HG03520 (cell line): ENCODE results near the gene LDLRAD4.
"Not testable (repeated sequence)": the region's sequence is repeated elsewhere in the genome, so short reads cannot be mapped to it uniquely, and the experiment has no call there.

Source experiments
- ATAC-seq: cut with Tn5 transposase; IDR thresholded peaks from one replicate; pipeline ENCODE4 v1.9.1; 2021; ENCODE audit warnings: mild to moderate bottlenecking, moderate library complexity; ENCODE audit not compliant: unreplicated experiment

LDLRAD4 gene

GRCh38 chr18:13638719-13639595 is 420.4 kb downstream of the LDLRAD4 start:
- no peak for ATAC-seq

- ATAC-seq = no peak
These were observed 421.8 kb downstream of the LDLRAD4 start for GRCh38 chr18:13640266-13640860.

GRCh38 chr18:13641551-13642439 is 423.2 kb downstream of the LDLRAD4 start:
- ATAC-seq = no peak

GRCh38 chr18:13642440-13642827 is 423.9 kb downstream of the LDLRAD4 start:
- ATAC-seq = no peak

GRCh38 chr18:13643261-13643751 is 424.7 kb downstream of the LDLRAD4 start:
- no peak for ATAC-seq

GRCh38 chr18:13645093-13645492 is 426.5 kb downstream of the LDLRAD4 start:
- no peak for ATAC-seq

GRCh38 chr18:13646633-13647032 is 428.1 kb downstream of the LDLRAD4 start:
- no peak for ATAC-seq

- no peak for ATAC-seq
These were observed 429.2 kb downstream of the LDLRAD4 start for GRCh38 chr18:13647761-13648160.

- no peak for ATAC-seq
These were observed 431.1 kb downstream of the LDLRAD4 start for GRCh38 chr18:13649397-13650390.

GRCh38 chr18:13653746-13654433 is 435.3 kb downstream of the LDLRAD4 start:
- no peak for ATAC-seq

- ATAC-seq = no peak
These were observed 439.4 kb downstream of the LDLRAD4 start for GRCh38 chr18:13657974-13658373.

GRCh38 chr18:13658436-13659204 is 440.1 kb downstream of the LDLRAD4 start:
- ATAC-seq = no peak

- no peak for ATAC-seq
These were observed 441.9 kb downstream of the LDLRAD4 start for GRCh38 chr18:13660510-13660909.

GRCh38 chr18:13661051-13661778 is 442.7 kb downstream of the LDLRAD4 start:
- no peak for ATAC-seq

- ATAC-seq = no peak
These were observed 443.3 kb downstream of the LDLRAD4 start for GRCh38 chr18:13661779-13662256.

- ATAC-seq = no peak
These were observed 454.1 kb downstream of the LDLRAD4 start for GRCh38 chr18:13672657-13673056.

GRCh38 chr18:13676471-13676870 is 457.9 kb downstream of the LDLRAD4 start:
- ATAC-seq = no peak

- not testable (repeated sequence) for ATAC-seq
These were observed 458.8 kb downstream of the LDLRAD4 start for GRCh38 chr18:13677350-13677749.
